ENCODE measurements around the gene GIPC2. TPM values are rescaled to one million over a fixed set of nuclear protein-coding genes. Genes with fewer than 3 reads are reported as not detected.

GIPC2 gene
- total and polyA plus RNA-seq, 7 donors: 0.99 to 23.8 (median 2.5) TPM

DNA sequence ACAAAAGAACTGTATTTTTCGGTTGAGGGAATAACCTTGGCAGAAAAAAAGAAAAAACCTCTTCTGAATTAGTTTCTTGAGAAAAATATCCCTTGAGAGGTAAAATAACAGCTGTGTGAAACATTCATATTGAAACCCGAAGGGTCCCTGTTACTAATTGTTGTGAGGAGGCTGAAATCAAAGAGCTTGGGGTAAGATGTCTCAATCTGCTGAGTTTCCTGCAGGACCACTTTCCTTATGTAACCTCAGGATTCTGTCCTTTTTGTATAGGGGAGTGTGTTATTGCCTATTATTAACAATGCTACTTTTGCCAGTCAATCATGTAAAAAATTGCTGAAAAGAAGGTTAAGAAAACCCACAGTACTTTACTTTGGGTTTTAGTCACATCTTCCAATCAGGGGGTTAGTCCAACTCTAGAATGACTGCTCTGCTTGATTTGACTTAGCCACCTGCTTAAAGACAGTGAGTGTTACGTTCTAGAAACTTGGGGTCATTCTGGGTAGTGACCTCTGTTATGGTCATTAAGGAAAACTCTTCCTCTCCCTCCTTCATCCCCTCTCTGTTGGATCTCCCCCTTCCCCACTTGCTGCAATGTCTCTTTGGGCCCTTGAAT lies 138.8 kb downstream of the GIPC2 start:
- WGBS, 2 donors: 80 to 84% methylated on average over 3 of the region's 3 CpGs
- Histone ChIP-seq H3K4me3 (no peak overlapping the region), H3K36me3 (no peaks in the 10 kb centered on the region), H3K27me3 (no peaks in the 10 kb centered on the region), H3K27ac (no peak overlapping the region), H3K4me1 (no peaks in the 10 kb centered on the region), H3K9me3 (no peaks in the 10 kb centered on the region)
- TF ChIP-seq POLR2AphosphoS5 (IDR thresholded peaks at IDR 0.05) (no peak), POLR2A (IDR thresholded peaks at IDR 0.05) (no peak), EP300 (IDR thresholded peaks at IDR 0.05) (no peak)
- TF ChIP-seq, protein P1, sequence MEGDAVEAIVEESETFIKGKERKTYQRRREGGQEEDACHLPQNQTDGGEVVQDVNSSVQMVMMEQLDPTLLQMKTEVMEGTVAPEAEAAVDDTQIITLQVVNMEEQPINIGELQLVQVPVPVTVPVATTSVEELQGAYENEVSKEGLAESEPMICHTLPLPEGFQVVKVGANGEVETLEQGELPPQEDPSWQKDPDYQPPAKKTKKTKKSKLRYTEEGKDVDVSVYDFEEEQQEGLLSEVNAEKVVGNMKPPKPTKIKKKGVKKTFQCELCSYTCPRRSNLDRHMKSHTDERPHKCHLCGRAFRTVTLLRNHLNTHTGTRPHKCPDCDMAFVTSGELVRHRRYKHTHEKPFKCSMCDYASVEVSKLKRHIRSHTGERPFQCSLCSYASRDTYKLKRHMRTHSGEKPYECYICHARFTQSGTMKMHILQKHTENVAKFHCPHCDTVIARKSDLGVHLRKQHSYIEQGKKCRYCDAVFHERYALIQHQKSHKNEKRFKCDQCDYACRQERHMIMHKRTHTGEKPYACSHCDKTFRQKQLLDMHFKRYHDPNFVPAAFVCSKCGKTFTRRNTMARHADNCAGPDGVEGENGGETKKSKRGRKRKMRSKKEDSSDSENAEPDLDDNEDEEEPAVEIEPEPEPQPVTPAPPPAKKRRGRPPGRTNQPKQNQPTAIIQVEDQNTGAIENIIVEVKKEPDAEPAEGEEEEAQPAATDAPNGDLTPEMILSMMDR (IDR thresholded peaks at IDR 0.05): no peak
- no peak for DNase-seq
- intact Hi-C loops (cut with DNase I): no loop called here

Small RNA genes lying within 50 kb of the gene (small RNA-seq; reads per million reads assigned to genes)
- gene AC103591.3 (0 reads per million in 3 donors), gene RNA5SP22 (0 to 0.58 (median 0) reads per million in 3 donors), gene RNU6-1102P (0 reads per million in 3 donors)

Other genes starting within 250 kb of the GIPC2 start
- gene NEXN, start 157.3 kb upstream of the GIPC2 start, total RNA-seq: 100 to 1,000 TPM in 2 of 4 donors, 10 to 100 TPM in 2; 68.8 to 158 (median 95.3) TPM
- 1 to 10 TPM; 4.2 to 7.9 (median 6.0) TPM for gene NEXN, start 157.3 kb upstream of the GIPC2 start, polyA plus RNA-seq
- gene FUBP1, start 66.9 kb upstream of the GIPC2 start, total RNA-seq: 10 to 100 TPM; 60.6 to 79.2 (median 71.3) TPM
- gene FUBP1, start 66.9 kb upstream of the GIPC2 start, polyA plus RNA-seq: 10 to 100 TPM; 20.8 to 60.4 (median 22.8) TPM
- gene DNAJB4, start 41.0 kb upstream of the GIPC2 start, total RNA-seq: 10 to 100 TPM; 29.6 to 41.7 (median 37.4) TPM
- gene DNAJB4, start 41.0 kb upstream of the GIPC2 start, polyA plus RNA-seq: 10 to 100 TPM in 2 of 3 donors, 1 to 10 TPM in 1; 7.8 to 16.2 (median 16.0) TPM

All from sigmoid colon (tissue), 7 donors.